Measurements from ENCODE around the gene MBNL1.

MBNL1 gene

GRCh38 chr3:152403632-152404066 is 134.9 kb downstream of the MBNL1 start:
- no peak for TF ChIP-seq CTCF (IDR thresholded peaks at IDR 0.05; ENCODE audit: low read depth, low read length)
- H3K4me3 ChIP-seq (ENCODE audit: low read depth, low read length), result no peak overlapping the region

- TF ChIP-seq CTCF (IDR thresholded peaks at IDR 0.05; ENCODE audit: low read depth, low read length), result no peak
- no peak overlapping the region for H3K4me3 ChIP-seq (ENCODE audit: low read depth, low read length)
Observed at GRCh38 chr3:152404976-152405375, 136.2 kb downstream of the MBNL1 start.

- no peak overlapping the region for H3K4me3 ChIP-seq (ENCODE audit: low read depth, low read length)
- TF ChIP-seq CTCF (IDR thresholded peaks at IDR 0.05; ENCODE audit: low read depth, low read length), result no peak
Observed at GRCh38 chr3:152405915-152406802, 137.4 kb downstream of the MBNL1 start.

GRCh38 chr3:152413240-152413639 is 144.5 kb downstream of the MBNL1 start:
- TF ChIP-seq CTCF (IDR thresholded peaks at IDR 0.05; ENCODE audit: low read depth, low read length), result no peak
- H3K4me3 ChIP-seq (ENCODE audit: low read depth, low read length), result no peak overlapping the region

GRCh38 chr3:152416808-152417580 is 148.3 kb downstream of the MBNL1 start:
- TF ChIP-seq CTCF (IDR thresholded peaks at IDR 0.05; ENCODE audit: low read depth, low read length), result no peak

GRCh38 chr3:152419748-152420147 is 151.0 kb downstream of the MBNL1 start:
- H3K4me3 ChIP-seq (ENCODE audit: low read depth, low read length), result no peak overlapping the region
- no peak for TF ChIP-seq CTCF (IDR thresholded peaks at IDR 0.05; ENCODE audit: low read depth, low read length)

More at GRCh38 chr3:152416808-152417580, 148.3 kb downstream of the MBNL1 start:
- H3K4me3 ChIP-seq (ENCODE audit: low read depth, low read length), result no peak overlapping the region

- no peak for TF ChIP-seq CTCF (IDR thresholded peaks at IDR 0.05; ENCODE audit: low read depth, low read length)
Observed at GRCh38 chr3:152421162-152421561, 152.4 kb downstream of the MBNL1 start.

More at GRCh38 chr3:152421162-152421561, 152.4 kb downstream of the MBNL1 start:
- H3K4me3 ChIP-seq (ENCODE audit: low read depth, low read length), result no peak overlapping the region

All from WI38 (cell line).